GM18909 (cell line): ENCODE results near the gene IGSF9B.
A peak's percentile ranks its signal among the peaks of the same experiment; 100 is the strongest.

Source experiments
- ATAC-seq: cut with Tn5 transposase; IDR thresholded peaks from one replicate; pipeline ENCODE4 v1.9.1; 2021; ENCODE audit warnings: mild to moderate bottlenecking; ENCODE audit not compliant: unreplicated experiment, poor library complexity

IGSF9B gene

DNA sequence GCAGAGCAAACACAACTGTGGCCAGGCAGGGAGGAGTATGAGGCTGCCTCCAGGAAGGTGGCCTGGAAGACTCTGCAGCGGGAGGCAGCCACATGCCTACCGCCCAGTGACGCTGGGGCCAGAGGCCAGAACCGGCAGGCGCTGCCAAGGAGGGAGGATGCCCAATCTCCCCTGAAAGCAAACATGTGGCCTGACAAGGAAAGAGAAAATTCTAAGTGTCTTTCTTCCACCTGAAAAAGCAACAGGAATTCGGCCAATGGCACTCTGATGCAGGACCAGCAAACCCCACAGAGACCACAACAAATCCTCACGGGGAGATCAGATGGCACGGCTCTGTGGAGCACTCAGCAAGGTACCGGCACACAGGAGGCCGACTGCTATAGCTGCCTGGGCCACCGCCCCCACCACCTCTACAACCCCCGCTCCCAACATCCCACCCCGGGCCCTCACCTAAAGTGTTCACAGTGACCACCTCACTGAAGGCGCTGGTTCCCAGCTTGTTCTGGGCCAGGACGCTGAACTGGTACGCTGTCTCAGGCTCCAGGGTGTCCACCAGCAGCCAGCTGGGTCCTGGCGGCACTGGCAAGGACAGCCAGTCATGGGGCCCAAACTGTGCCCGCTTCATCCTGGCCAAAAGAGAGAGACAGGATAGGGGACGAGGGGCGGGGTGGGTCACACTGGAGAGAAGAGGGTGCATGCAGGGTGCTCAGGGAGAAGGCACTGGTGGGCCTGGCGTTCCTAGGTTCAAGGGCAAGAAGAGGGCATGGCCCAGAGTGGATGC is 30.1 kb downstream of the IGSF9B start:
- no peak for ATAC-seq

GRCh38 chr11:133925756-133926155 is 31.0 kb downstream of the IGSF9B start:
- no peak for ATAC-seq

DNA sequence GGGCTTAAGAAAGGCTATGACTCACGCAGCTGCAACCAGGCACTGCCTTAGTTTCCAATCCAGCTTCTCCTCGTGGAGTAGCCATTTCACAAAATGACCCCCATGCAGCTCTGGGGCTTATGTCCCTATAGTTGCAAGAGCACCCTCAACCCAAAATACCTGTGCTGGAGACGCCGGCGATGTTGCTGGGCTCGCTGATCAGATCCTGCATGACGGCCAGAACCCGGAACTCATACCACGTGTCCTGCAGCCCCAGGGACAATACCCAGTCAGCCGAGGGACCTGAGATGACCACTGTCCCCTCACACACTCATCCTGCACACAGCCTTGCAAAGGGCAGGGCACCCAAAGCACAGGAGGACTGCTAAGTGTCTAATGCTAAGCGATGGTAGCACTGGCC is 32.1 kb downstream of the IGSF9B start:
- no peak for ATAC-seq

DNA sequence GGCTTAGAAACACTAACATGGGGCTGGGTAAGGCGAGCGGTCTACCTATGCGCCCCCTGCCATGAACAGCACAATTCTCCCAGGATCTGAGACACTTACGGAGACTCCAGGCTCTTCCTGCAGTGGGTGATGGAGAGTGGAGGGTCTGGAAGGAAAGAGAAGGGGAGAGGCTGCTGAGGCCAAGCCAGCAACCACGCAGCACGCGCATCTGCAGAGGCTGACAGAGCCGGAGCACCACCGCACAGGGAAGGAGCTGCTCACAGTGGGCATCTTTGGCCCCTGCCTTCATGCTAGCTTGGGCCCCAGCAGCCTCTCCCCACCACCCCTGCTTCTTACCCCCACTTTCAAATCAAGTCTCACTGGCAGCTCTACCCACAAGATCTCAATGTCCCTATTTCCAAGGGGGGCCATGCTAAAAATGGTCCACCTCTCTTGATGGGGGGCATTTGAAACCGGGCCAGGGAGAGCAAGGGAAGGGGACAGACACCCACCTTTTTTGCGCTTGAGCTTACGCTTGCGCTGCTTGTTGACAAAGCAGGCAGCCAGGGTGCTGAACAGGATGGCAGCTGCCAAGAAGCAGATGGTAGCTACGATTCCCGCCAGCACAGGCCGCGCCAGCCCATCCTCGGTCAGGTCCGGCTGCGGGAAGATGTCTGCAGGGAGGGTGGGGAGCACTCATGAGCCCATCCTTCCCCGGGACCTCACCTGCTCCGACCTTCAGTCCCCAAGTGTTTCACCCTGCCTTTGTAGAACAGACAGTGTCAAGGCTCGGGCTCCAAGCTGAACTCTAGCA is 34.5 kb downstream of the IGSF9B start:
- ATAC-seq = no peak

DNA sequence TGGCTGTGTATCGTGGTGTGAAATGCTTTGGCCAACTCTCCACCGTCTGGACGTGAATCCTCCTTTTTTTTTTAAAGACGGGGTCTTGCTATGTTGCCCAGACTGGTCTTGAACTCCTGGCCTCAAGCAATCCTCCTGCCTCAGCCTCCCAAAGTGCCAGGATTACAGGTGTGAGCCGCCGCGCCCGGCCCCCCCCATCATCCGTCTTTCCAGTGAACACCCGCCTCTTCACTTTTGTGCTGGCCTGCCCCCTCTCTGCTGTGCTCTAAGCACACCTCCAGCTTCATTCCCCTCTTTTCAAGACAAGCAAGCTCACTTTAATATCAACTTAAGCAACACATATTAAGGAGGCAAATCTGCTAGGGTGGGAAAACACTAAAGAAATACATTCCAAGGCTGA is 35.3 kb downstream of the IGSF9B start:
- no peak for ATAC-seq

- no peak for ATAC-seq
Observed at GRCh38 chr11:133921026-133921425, 35.7 kb downstream of the IGSF9B start.

DNA sequence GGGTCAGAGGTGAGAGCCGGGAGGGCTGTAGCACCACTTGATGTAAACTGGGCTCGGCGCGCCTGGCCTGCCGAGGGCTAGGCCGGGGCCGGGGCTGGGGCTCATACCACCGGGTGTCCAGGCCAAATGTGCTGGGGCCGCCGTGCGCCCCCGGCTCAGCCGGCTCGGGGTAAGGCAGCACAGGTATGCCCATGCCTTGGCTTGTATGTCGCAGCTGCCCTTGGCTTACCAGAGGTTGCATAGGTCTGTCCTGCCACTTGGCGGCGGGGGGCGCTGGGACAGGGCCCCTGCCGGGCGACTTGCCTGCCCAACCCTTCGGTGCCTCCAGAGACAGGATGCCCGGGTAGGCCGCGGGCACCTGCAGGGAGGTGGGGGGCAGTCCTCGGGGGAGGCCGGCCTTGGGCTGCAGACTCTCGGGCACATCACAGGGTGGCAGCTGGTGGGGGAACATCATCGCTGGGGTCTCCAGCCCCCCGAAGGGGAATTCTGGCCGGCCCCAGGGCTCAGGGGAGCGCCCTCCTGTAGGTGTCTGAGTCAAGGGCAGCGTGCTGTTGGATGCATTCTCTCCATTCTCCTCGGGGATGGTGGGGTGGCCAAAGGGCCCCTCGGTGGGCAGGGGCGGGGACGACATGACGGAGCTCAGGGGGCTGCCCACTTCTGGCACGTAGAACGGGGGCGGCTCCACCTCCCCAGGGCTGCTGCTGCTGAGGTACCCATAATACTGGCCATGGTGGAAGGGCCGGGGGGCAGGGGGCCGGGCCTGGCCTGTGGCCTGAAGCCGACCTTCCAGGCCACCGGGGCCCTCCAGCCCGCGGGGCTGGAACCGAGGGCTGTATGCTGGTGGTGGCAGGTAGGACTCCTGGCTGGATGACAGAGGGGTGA is 36.4 kb downstream of the IGSF9B start:
- ATAC-seq = no peak

DNA sequence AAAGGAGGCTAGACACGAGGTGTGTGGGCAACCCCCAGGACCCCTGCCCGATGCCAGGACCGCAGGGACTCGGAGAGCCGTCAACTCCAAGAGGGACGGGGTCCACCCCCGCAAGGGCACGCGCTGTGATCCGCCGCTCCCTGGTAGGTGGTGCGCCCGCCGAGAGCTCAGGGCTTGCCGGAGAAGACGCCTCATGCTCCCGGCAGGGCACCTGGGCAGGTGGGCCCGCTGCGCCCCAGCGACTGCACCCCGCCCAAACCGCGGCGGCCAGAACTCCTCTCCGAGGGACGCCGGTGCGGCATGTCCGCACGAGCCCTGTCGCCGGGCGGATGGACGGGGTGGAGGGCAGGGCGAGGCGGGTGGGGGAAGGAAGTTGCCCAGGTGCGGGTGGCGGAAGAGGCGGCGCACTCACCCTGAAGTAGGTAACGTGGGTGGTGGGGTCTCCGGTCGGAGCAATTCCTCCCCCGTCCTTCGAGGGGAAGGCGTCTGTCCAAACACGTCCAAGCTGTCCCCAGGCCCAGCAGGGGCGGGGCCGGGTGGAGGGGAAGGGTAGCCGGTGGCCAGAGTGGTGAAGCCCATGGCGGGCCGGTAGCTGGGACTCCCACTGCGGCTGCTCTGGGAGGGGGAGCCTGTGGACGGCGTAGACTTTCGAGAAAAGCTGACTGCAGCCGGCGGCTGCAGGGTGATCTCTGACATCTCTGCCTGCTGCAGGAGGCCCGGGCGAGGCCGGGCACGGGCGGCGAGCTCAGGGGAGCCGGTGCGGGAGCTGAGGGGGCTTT is 37.2 kb downstream of the IGSF9B start:
- ATAC-seq = no peak

DNA sequence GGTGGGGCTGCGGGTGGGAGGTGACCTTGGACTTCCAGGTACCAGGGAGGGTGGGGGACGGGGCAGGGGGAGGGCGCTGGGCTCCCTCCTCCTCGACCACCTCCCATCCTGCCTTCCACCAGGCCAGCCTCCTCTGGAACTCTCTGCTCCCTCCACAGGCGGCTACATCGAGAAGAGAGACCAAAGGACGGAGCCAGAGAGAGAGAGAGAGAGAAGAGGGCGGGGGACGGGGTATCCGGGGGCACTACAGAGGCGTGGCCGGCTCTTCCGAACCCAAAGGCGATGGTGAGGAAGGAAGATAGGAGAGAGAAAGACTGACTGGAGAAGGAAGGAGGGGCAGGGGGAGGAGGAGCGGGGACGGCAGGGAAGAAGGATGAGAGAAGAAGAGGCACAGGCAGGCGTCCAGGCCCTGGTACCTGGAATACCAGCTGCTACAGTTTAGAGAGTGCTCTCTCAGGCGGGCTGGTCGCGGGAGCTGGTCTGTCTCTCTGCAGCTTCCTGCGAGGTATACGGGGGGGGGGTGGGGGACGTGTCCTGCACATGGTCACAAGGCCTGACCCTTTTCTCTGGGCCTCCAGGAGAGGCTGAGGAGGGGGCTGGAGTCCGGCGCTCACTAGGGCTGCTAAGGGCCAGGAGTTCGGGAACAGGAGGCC is 38.0 kb downstream of the IGSF9B start:
- ATAC-seq = no peak

DNA sequence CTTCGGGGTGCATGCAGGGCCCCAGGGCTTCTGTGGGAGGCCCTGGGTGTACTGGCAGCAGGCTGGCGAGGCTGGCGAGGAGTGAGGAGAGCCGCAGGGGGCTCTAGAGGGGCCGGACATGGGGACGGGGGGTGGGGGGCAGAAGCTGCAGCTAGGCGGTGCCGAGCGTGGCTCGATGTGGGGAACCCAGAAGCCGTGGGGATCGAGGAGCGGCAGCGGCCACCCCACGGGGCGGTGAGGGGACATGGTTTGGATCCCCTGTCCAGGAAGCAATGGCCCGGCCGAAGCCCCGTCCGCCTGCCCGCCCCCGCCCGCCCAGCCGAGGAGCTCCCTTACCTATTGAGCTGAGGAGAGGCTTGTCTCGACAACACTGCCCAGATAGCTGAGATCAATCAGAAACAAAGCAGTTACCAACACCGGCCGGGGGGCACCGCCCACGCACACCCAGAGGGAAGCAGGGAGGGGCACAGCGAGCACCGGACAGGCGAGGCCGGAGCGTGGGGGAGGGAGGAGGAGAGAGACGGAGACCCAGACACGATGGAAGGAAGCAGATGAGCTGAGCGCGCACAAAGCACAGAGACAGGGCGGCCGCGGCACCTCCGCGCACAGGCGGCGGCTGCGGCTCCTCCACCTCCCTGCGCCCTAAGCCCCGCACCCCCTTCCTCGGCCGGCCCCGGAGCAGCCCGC is 38.7 kb downstream of the IGSF9B start:
- ATAC-seq = no peak

GRCh38 chr11:133916784-133917440 is 39.9 kb downstream of the IGSF9B start:
- ATAC-seq = no peak

- ATAC-seq = no peak
Observed at GRCh38 chr11:133913761-133914160, 43.0 kb downstream of the IGSF9B start.

GRCh38 chr11:133911171-133911570 is 45.6 kb downstream of the IGSF9B start:
- peak; percentile 64 for ATAC-seq

DNA sequence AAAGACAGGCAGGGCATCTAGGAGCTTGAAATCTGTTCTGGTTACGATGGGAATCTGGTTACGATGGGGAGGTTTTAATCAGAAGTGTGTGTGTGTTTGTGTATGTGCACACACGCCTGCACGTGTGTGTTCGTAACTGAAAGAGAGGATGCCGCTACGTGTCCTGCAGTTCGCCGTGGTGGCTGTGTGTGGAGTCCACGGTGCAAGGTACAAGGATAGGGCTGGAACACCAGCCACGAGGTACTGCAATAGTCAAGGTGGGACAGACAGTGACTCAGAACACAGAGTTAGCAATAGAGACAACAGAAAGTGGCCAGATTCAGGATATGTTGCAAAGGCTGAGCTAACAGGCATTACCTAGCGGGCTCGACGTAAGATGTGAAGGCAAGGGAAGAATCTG is 46.7 kb downstream of the IGSF9B start:
- ATAC-seq = no peak

GRCh38 chr11:133908827-133909226 is 47.9 kb downstream of the IGSF9B start:
- no peak for ATAC-seq

- ATAC-seq = no peak
Observed at GRCh38 chr11:133907841-133908241, 48.9 kb downstream of the IGSF9B start.

GRCh38 chr11:133907216-133907615 is 49.6 kb downstream of the IGSF9B start:
- ATAC-seq = no peak

- ATAC-seq = no peak
Observed at GRCh38 chr11:133906746-133907145, 50.0 kb downstream of the IGSF9B start.
